PC-3 (cell line): ENCODE measurements around the gene ITGAL. TPM values are rescaled to one million over a fixed set of nuclear protein-coding genes. Genes with fewer than 3 reads are reported as not detected.

ENCODE experiments used
- ATAC-seq: fragments of 200-7000 bp; cut with Tn5 transposase; 2 replicates; pipeline ENCODE4 v1.9.1; 2020; ENCODE audit warnings: mild to moderate bottlenecking, moderate library complexity
- BruUV-seq: library from RNA; stranded (reverse); fragments of 400-500 nt; replicated peaks from 2 replicates; lab custom pipeline; 2021; lab: Mats Ljungman, UMichigan
- CTCF ChIA-PET: fragments of 300-600 bp; sonication (Branson Sonifier 250); formaldehyde crosslinking; loops from one replicate; lab custom pipeline; 2022; ENCODE audit warnings: antibody characterized with exemption; lab: Charles Lee
- POLR2A ChIA-PET: fragments of 300-600 bp; sonication (Branson Sonifier 250); formaldehyde crosslinking; loops from one replicate; lab custom pipeline; 2022; ENCODE audit warnings: antibody characterized with exemption; ENCODE audit not compliant: unreplicated experiment; lab: Charles Lee
- DNase-seq: peaks from one replicate; pipeline ENCODE4 v3.0.0-alpha.2; 2015
- H2AFZ ChIP-seq: fragments of 300-600 bp; sonication (generic); 2 replicates; pipeline ENCODE4 v1.6.0; 2016; ENCODE audit warnings: antibody characterized with exemption, low read length
- H3F3A ChIP-seq: fragments of 300-600 bp; sonication (generic); one replicate; pipeline ENCODE4 v1.6.0; 2017; ENCODE audit warnings: antibody characterized with exemption, low read length, control low read depth, mild to moderate bottlenecking; ENCODE audit not compliant: unreplicated experiment
- H3K27ac ChIP-seq: fragments of 300-600 bp; sonication (generic); 2 replicates; pipeline ENCODE4 v1.5.1; 2016; ENCODE audit warnings: mild to moderate bottlenecking, low read length
- H3K27me3 ChIP-seq: fragments of 300-600 bp; sonication (generic); 2 replicates; pipeline ENCODE4 v1.6.1; 2016; ENCODE audit warnings: low read length, mixed read lengths
- H3K36me3 ChIP-seq: fragments of 300-600 bp; sonication (generic); 2 replicates; pipeline ENCODE4 v1.6.1; 2016; ENCODE audit warnings: low read depth, mixed run types, low read length, mixed read lengths
- H3K4me1 ChIP-seq: fragments of 300-600 bp; sonication (generic); 2 replicates; pipeline ENCODE4 v1.5.1; 2016; ENCODE audit warnings: low read length; ENCODE audit not compliant: insufficient read depth
- H3K4me2 ChIP-seq: fragments of 300-600 bp; sonication (generic); 2 replicates; pipeline ENCODE4 v1.6.0; 2016; ENCODE audit warnings: low read length
- H3K4me3 ChIP-seq: fragments of 300-600 bp; sonication (generic); 2 replicates; pipeline ENCODE4 v1.5.1; 2016; ENCODE audit warnings: mild to moderate bottlenecking, low read length, mixed read lengths
- H3K79me2 ChIP-seq: fragments of 300-600 bp; sonication (generic); 2 replicates; pipeline ENCODE4 v1.6.1; 2017; ENCODE audit warnings: low read length, mixed read lengths
- H3K9ac ChIP-seq: fragments of 300-600 bp; sonication (generic); 2 replicates; pipeline ENCODE4 v1.6.0; 2016; ENCODE audit warnings: mild to moderate bottlenecking, low read length
- H3K9me2 ChIP-seq: fragments of 300-600 bp; sonication (generic); replicated peaks from 2 replicates; pipeline ENCODE4 v1.6.1; 2016; ENCODE audit warnings: mixed run types, low read length, mixed read lengths
- H3K9me3 ChIP-seq: fragments of 300-600 bp; sonication (generic); 2 replicates; pipeline ENCODE4 v1.6.1; 2016; ENCODE audit warnings: low read length, mixed read lengths
- H4K20me1 ChIP-seq: fragments of 300-600 bp; sonication (generic); 2 replicates; pipeline ENCODE4 v1.6.1; 2016; ENCODE audit warnings: low read length, mixed read lengths
- EZH2 ChIP-seq: fragments of 300-600 bp; sonication (generic); IDR thresholded peaks from one replicate; pipeline ENCODE4 v1.6.1; 2017; ENCODE audit warnings: antibody characterized with exemption, mild to moderate bottlenecking, low read length; ENCODE audit not compliant: unreplicated experiment
- EZH2phosphoT487 ChIP-seq: fragments of 300-600 bp; sonication (generic); IDR thresholded peaks from 2 replicates; pipeline ENCODE4 v1.6.1; 2018; ENCODE audit warnings: mild to moderate bottlenecking, antibody characterized with exemption, low read length, borderline replicate concordance
- intact Hi-C: fragments of 100-400 bp; cut with micrococcal nuclease; formaldehyde crosslinking; loops from 2 replicates; pipeline ENCODE4 v1.9.0; 2023
- total RNA-seq: library from RNA; depleted of rRNA; stranded (reverse); fragments of >200 nt; gene quantifications from 2 replicates; pipeline ENCODE4 v1.2.3, GENCODE V29; 2014
- TF ChIP-seq, protein P1 (sequence below): fragments of 300-600 bp; sonication (generic); conservative IDR thresholded peaks from 2 replicates; pipeline ENCODE4 v1.5.1; 2017; ENCODE audit warnings: antibody characterized with exemption, low read depth, mild to moderate bottlenecking, low read length

ITGAL gene
- total RNA-seq, 1 experiment from 2014 or later, result not detected

- POLR2A ChIA-PET, result no interaction called here
- H4K20me1 ChIP-seq, result no peaks in the 10 kb centered on the region
- H2AFZ ChIP-seq, result no peak overlapping the region
- H3K27me3 ChIP-seq, result no peaks in the 10 kb centered on the region
- no peak for TF ChIP-seq EZH2phosphoT487
- TF ChIP-seq EZH2, result no peak
- TF ChIP-seq, protein P1, sequence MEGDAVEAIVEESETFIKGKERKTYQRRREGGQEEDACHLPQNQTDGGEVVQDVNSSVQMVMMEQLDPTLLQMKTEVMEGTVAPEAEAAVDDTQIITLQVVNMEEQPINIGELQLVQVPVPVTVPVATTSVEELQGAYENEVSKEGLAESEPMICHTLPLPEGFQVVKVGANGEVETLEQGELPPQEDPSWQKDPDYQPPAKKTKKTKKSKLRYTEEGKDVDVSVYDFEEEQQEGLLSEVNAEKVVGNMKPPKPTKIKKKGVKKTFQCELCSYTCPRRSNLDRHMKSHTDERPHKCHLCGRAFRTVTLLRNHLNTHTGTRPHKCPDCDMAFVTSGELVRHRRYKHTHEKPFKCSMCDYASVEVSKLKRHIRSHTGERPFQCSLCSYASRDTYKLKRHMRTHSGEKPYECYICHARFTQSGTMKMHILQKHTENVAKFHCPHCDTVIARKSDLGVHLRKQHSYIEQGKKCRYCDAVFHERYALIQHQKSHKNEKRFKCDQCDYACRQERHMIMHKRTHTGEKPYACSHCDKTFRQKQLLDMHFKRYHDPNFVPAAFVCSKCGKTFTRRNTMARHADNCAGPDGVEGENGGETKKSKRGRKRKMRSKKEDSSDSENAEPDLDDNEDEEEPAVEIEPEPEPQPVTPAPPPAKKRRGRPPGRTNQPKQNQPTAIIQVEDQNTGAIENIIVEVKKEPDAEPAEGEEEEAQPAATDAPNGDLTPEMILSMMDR, result no peak
- H3K79me2 ChIP-seq, result no peaks in the 10 kb centered on the region
- no peak for DNase-seq
- intact Hi-C loops, result no loop called here
- H3K27ac ChIP-seq, result no peak overlapping the region
- no peaks in the 10 kb centered on the region for H3K9me3 ChIP-seq
- no peaks in the 10 kb centered on the region for H3K9me2 ChIP-seq
- no peak overlapping the region for H3K4me3 ChIP-seq
- no peak overlapping the region for H3K4me2 ChIP-seq
- CTCF ChIA-PET, result no interaction called here
- no peaks in the 10 kb centered on the region for H3F3A ChIP-seq
- H3K36me3 ChIP-seq, result no peaks in the 10 kb centered on the region
- no peak overlapping the region for H3K9ac ChIP-seq
- BruUV-seq, result no TSS peak
- H3K4me1 ChIP-seq, result no peaks in the 10 kb centered on the region
- no peak for ATAC-seq
These were observed 8.5 kb upstream of the ITGAL start for GRCh38 chr16:30464078-30464477.

GRCh38 chr16:30470170-30470512 is 2.4 kb upstream of the ITGAL start:
- no peak for ATAC-seq
- TF ChIP-seq, protein P1, result no peak
- TF ChIP-seq EZH2 (no peak), EZH2phosphoT487 (no peak)
- intact Hi-C loops, result no loop called here
- DNase-seq, result no peak
- H3K79me2 ChIP-seq, result no peaks in the 10 kb centered on the region
- no peaks in the 10 kb centered on the region for H3K9me3 ChIP-seq
- no peak overlapping the region for H2AFZ ChIP-seq
- ChIA-PET POLR2A (no interaction called here), CTCF (no interaction called here)
- no peaks in the 10 kb centered on the region for H3K27me3 ChIP-seq
- H3F3A ChIP-seq, result no peaks in the 10 kb centered on the region
- no TSS peak for BruUV-seq
- no peaks in the 10 kb centered on the region for H4K20me1 ChIP-seq
- no peaks in the 10 kb centered on the region for H3K4me1 ChIP-seq
- no peak overlapping the region for H3K4me2 ChIP-seq
- H3K9me2 ChIP-seq, result no peaks in the 10 kb centered on the region
- H3K27ac ChIP-seq, result no peak overlapping the region
- H3K36me3 ChIP-seq, result no peaks in the 10 kb centered on the region
- H3K9ac ChIP-seq, result no peak overlapping the region
- no peak overlapping the region for H3K4me3 ChIP-seq

DNA sequence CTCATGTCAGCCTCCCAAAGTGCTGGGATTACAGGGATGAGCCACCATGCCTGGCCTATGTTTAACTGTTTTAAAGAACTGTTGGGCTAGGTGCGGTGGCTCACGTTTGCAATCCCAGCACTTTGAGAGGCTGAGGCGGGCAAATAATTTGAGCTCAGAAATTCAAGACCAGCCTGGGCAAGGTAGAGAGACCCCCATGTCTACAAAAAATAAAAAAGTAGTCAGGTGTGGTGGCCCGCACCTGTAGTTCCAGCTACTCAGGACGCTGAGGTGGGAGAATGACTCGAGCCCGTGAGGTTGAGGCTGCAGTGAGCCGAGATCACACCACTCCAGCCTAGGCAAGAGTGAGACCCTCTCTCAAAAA is 1.9 kb upstream of the ITGAL start:
- Histone ChIP-seq H3K9me3 (no peaks in the 10 kb centered on the region), H3F3A (no peaks in the 10 kb centered on the region), H4K20me1 (no peaks in the 10 kb centered on the region), H3K4me3 (no peak overlapping the region), H2AFZ (no peak overlapping the region), H3K4me2 (no peak overlapping the region), H3K79me2 (no peaks in the 10 kb centered on the region), H3K4me1 (no peaks in the 10 kb centered on the region), H3K9me2 (no peaks in the 10 kb centered on the region), H3K9ac (no peak overlapping the region), H3K36me3 (no peaks in the 10 kb centered on the region), H3K27me3 (no peaks in the 10 kb centered on the region), H3K27ac (no peak overlapping the region)
- no peak for ATAC-seq
- no peak for DNase-seq
- ChIA-PET CTCF (no interaction called here), POLR2A (no interaction called here)
- BruUV-seq, result no TSS peak
- no peak for TF ChIP-seq EZH2phosphoT487
- TF ChIP-seq, protein P1, result no peak
- TF ChIP-seq EZH2, result no peak
- intact Hi-C loops, result no loop called here
